GM12878 (cell line): Measurements from ENCODE around the gene ENDOD1. TPM values are rescaled to one million over a fixed set of nuclear protein-coding genes. Genes with fewer than 3 reads are reported as not detected.

Experiments used
- JUND ChIP-seq: IDR thresholded peaks from 2 replicates; pipeline ENCODE4 v1.6.1; 2012; ENCODE audit warnings: low read depth, mild to moderate bottlenecking, low read length, improper control_type of control experiment, moderate library complexity
- MEF2B ChIP-seq: fragments of 450-650 bp; IDR thresholded peaks from 2 replicates; pipeline ENCODE4 v1.6.1; 2018; ENCODE audit warnings: mild to moderate bottlenecking, moderate library complexity; ENCODE audit not compliant: partially characterized antibody, poor library complexity, severe bottlenecking
- NRF1 ChIP-seq: conservative IDR thresholded peaks from 2 replicates; pipeline ENCODE4 v1.6.1; 2011; ENCODE audit warnings: mild to moderate bottlenecking, low read depth, low read length, improper control_type of control experiment
- PAX8 ChIP-seq: fragments of 450-650 bp; IDR thresholded peaks from 2 replicates; pipeline ENCODE4 v1.6.1; 2017; ENCODE audit warnings: mild to moderate bottlenecking, moderate library complexity
- TAF1 ChIP-seq: IDR thresholded peaks from 2 replicates; pipeline ENCODE4 v1.6.1; 2011; ENCODE audit warnings: mild to moderate bottlenecking, low read depth, low read length, borderline replicate concordance
- ZNF687 ChIP-seq: fragments of 450-650 bp; IDR thresholded peaks from 2 replicates; pipeline ENCODE4 v1.6.1; 2017; ENCODE audit warnings: mild to moderate bottlenecking, moderate library complexity
- polyA plus RNA-seq, 11 experiments: library from polyadenylated mRNA; depleted of rRNA in 4 of 11; unstranded in 6 of 11; stranded (reverse) in 5 of 11; fragments of >200 nt; fragmentation: Nextera tagmentation in 4 of 11; fragmentation: Illumina TruSeq in 1 of 11; extraction: Ambion mirVana in 4 of 11; extraction: Trizol in 1 of 11; gene quantifications; 1 replicate in 1 of 11; 2 replicates in 10 of 11; pipeline versions ENCODE4 v1.2.1 to v1.2.3, GENCODE V29; 2011 to 2016; ENCODE audit warnings: inconsistent platforms in 2 of 11, missing spikeins in 2 of 11, low read depth in 1 of 11
- total RNA-seq, 4 experiments: library from RNA; depleted of rRNA in 3 of 4; stranded (reverse); fragments of >200 nt in 3 of 4; fragmentation: Illumina TruSeq in 1 of 4; extraction: Trizol in 1 of 4; gene quantifications; 2 replicates each; pipeline versions ENCODE4 v1.2.1 to v1.2.3, GENCODE V29; 2013 to 2021
- TF ChIP-seq, protein P1 (sequence below): IDR thresholded peaks from 2 replicates; pipeline ENCODE4 v1.6.1; 2011; ENCODE audit warnings: mild to moderate bottlenecking, low read depth, low read length, moderate library complexity; ENCODE audit not compliant: insufficient replicate concordance

ENDOD1 gene
- total and polyA plus RNA-seq, 10 of the 15 experiments (the other 5 are each of a cell fraction or from before 2014, with no cell fraction given), result 6.0 to 30.0 (median 12.1) TPM

- TF ChIP-seq, protein P1, sequence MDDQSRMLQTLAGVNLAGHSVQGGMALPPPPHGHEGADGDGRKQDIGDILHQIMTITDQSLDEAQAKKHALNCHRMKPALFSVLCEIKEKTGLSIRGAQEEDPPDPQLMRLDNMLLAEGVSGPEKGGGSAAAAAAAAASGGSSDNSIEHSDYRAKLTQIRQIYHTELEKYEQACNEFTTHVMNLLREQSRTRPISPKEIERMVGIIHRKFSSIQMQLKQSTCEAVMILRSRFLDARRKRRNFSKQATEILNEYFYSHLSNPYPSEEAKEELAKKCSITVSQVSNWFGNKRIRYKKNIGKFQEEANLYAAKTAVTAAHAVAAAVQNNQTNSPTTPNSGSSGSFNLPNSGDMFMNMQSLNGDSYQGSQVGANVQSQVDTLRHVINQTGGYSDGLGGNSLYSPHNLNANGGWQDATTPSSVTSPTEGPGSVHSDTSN, result no peak
- TF ChIP-seq JUND (no peak), PAX8 (no peak), MEF2B (no peak), ZNF687 (no peak), NRF1 (no peak), TAF1 (no peak)
- TF ChIP-seq, all 136 proteins: peak for 0
These were observed 12.3 kb downstream of the ENDOD1 start (continued) for GRCh38 chr11:95101935-95102334.
